ENCODE data around the gene STIMATE. TPM values are rescaled to one million over a fixed set of nuclear protein-coding genes. Genes with fewer than 3 reads are reported as not detected.

The STIMATE gene
- total and polyA plus RNA-seq, 2 of the 4 experiments (the other 2 are of a cell fraction) = 10.6 to 17.8 TPM

DNA sequence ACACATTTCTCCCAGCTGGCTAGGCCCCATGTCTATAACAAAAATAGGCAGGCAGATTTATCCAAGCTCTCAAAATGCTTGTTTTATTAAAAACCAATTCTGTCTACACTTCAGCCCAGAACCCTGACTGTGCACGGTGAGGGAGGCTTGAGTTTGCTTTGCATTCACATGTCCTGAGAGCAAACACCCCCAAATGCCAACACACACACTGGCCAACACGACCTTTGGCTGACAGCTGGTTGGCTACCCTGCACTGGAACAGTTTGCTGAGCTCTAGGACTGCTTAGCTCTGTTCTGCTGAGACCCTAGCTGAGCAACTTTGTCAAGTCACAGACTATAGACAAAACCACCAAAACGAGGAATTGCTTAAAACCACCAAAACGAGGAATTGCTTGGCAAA is 3.6 kb downstream of the STIMATE start:
- Histone ChIP-seq H3K4ac (ENCODE audit: low read depth, low read length) (no peak overlapping the region), H3K4me1 (ENCODE audit: control insufficient read depth, insufficient read depth, low read length) (peaks cover 18% of the 10 kb centered on the region), H3K4me3 (ENCODE audit: insufficient read depth, low read depth, low read length) (no peak overlapping the region), H4K91ac (ENCODE audit: insufficient read depth, low read depth, low read length) (no peak overlapping the region), H2AFZ (replicated peaks; ENCODE audit: low read length, poor library complexity) (no peak overlapping the region), H2AK5ac (ENCODE audit: low read depth, low read length) (no peak overlapping the region), H2BK20ac (ENCODE audit: low read depth, low read length) (no peak overlapping the region), H3K36me3 (ENCODE audit: control insufficient read depth, insufficient read depth, low read length) (no peaks in the 10 kb centered on the region), H3K18ac (ENCODE audit: low read depth, low read length) (no peak overlapping the region), H3K9ac (ENCODE audit: low read depth, low read length) (no peak overlapping the region), H3K14ac (replicated peaks; ENCODE audit: low read depth, low read length) (no peak overlapping the region), H3K9me3 (ENCODE audit: control insufficient read depth, insufficient read depth, low read length) (no peaks in the 10 kb centered on the region), H4K8ac (ENCODE audit: low read depth in 2 of 2, low read length in 2 of 2) (no peak overlapping the region), H2AK9ac (replicated peaks; ENCODE audit: low read depth, low read length, poor library complexity) (no peak overlapping the region), H3K27ac (ENCODE audit: insufficient read depth, low read length) (no peak overlapping the region), H3K4me2 (ENCODE audit: low read depth, low read length) (no peak overlapping the region), H2BK5ac (ENCODE audit: low read depth, low read length, poor library complexity, severe bottlenecking) (no peak overlapping the region), H3K56ac (ENCODE audit: extremely low read depth, insufficient read depth, low read length) (no peak overlapping the region), H3K79me1 (ENCODE audit: low read depth in 1 of 2, low read length in 2 of 2) (peaks cover 32 to 72% of the 10 kb centered on the region in 2 experiments), H3K23ac (ENCODE audit: low read depth, low read length) (no peak overlapping the region), H2BK120ac (ENCODE audit: low read depth, low read length) (no peak overlapping the region), H3K27me3 (ENCODE audit: control insufficient read depth, insufficient read depth, low read length) (no peaks in the 10 kb centered on the region), H3K9me1 (ENCODE audit: insufficient read depth, low read length) (peaks cover 22% of the 10 kb centered on the region), H2BK15ac (ENCODE audit: low read depth, low read length) (no peak overlapping the region), H4K5ac (ENCODE audit: low read depth, low read length) (no peak overlapping the region), H4K20me1 (ENCODE audit: insufficient read depth, low read length) (0 out of 2 replicates have a peak, but pooled peaks cover 3% of the 10 kb centered on the region)
- no CpG with 5 or more reads among the region's 4 CpGs for WGBS, 2 experiments (ENCODE audit: extremely low coverage in 2 of 2, insufficient read length in 1 of 2)
- dilution Hi-C loops (cut with HindIII; ENCODE audit: low sequenced_read_pairs, unreplicated experiment) = no loop called here
- ATAC-seq (ENCODE audit: low read depth) (no peak), DNase-seq (no peak)
- ChIA-PET CTCF (interaction anchor here (0.6 to 2.5 kb wide), 4 partner anchors 12 to 170 kb away, joined by 3 to 7 read pairs (median 3); no protein-coding TSS in a partner anchor), POLR2A (ENCODE audit: unreplicated experiment) (no interaction called here)
- TF ChIP-seq SMC3 (IDR thresholded peaks at IDR 0.05; ENCODE audit: low read depth, low read length) (no peak), POLR2A (IDR thresholded peaks at IDR 0.05; ENCODE audit: low read depth, low read length) (no peak), CHD1 (IDR thresholded peaks at IDR 0.05; ENCODE audit: low read depth, low read length) (no peak), FOS (IDR thresholded peaks at IDR 0.05; ENCODE audit: low read depth, low read length) (no peak), MXI1 (IDR thresholded peaks at IDR 0.05; ENCODE audit: borderline replicate concordance, low read depth, low read length) (no peak), CEBPB (IDR thresholded peaks at IDR 0.05; ENCODE audit: low read depth, low read length) (no peak), MAFK (IDR thresholded peaks at IDR 0.05; ENCODE audit: low read depth, low read length) (no peak), NFE2L2 (IDR thresholded peaks at IDR 0.05; ENCODE audit: low read depth, low read length) (no peak), MAZ (IDR thresholded peaks at IDR 0.05; ENCODE audit: borderline replicate concordance, low read depth, low read length) (no peak), RCOR1 (IDR thresholded peaks at IDR 0.05; ENCODE audit: insufficient replicate concordance, low read length) (no peak), RAD21 (IDR thresholded peaks at IDR 0.05; ENCODE audit: low read length) (no peak)
- TF ChIP-seq, protein P1, sequence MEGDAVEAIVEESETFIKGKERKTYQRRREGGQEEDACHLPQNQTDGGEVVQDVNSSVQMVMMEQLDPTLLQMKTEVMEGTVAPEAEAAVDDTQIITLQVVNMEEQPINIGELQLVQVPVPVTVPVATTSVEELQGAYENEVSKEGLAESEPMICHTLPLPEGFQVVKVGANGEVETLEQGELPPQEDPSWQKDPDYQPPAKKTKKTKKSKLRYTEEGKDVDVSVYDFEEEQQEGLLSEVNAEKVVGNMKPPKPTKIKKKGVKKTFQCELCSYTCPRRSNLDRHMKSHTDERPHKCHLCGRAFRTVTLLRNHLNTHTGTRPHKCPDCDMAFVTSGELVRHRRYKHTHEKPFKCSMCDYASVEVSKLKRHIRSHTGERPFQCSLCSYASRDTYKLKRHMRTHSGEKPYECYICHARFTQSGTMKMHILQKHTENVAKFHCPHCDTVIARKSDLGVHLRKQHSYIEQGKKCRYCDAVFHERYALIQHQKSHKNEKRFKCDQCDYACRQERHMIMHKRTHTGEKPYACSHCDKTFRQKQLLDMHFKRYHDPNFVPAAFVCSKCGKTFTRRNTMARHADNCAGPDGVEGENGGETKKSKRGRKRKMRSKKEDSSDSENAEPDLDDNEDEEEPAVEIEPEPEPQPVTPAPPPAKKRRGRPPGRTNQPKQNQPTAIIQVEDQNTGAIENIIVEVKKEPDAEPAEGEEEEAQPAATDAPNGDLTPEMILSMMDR (conservative IDR thresholded peaks at IDR 0.05; ENCODE audit: low read depth, low read length) = no peak
- TF ChIP-seq, protein P2, sequence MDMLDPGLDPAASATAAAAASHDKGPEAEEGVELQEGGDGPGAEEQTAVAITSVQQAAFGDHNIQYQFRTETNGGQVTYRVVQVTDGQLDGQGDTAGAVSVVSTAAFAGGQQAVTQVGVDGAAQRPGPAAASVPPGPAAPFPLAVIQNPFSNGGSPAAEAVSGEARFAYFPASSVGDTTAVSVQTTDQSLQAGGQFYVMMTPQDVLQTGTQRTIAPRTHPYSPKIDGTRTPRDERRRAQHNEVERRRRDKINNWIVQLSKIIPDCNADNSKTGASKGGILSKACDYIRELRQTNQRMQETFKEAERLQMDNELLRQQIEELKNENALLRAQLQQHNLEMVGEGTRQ (IDR thresholded peaks at IDR 0.05; ENCODE audit: low read depth, low read length) = no peak
- in situ Hi-C loops (cut with MboI; ENCODE audit: low sequenced_read_pairs) = no loop called here
- BruUV-seq (replicated peaks) = no TSS peak
- intact Hi-C loops (cut with micrococcal nuclease) = no loop called here

All from IMR-90 (cell line).